Neural cell (in vitro differentiated cells): Measurements from ENCODE around the gene ESPNL. TPM values are rescaled to one million over a fixed set of nuclear protein-coding genes. Genes with fewer than 3 reads are reported as not detected.

Experiments used
- H2AFZ ChIP-seq: fragments of 200-600, 300-800 bp; sonication (generic), shearing (Covaris generic); 2 replicates; pipeline ENCODE4 v1.6.0; 2014; ENCODE audit warnings: low read depth, mild to moderate bottlenecking, antibody characterized with exemption, low read length, moderate library complexity
- H3F3A ChIP-seq: fragments of 200-600 bp; shearing (Covaris generic); 2 replicates; pipeline ENCODE4 v1.6.1; 2016; ENCODE audit warnings: mild to moderate bottlenecking, moderate library complexity, mixed read lengths, antibody characterized with exemption, low read length; ENCODE audit not compliant: insufficient read depth, poor library complexity, severe bottlenecking
- H3K27ac ChIP-seq: fragments of 200-600, 300-800 bp; sonication (generic), shearing (Covaris generic); 2 replicates; pipeline ENCODE4 v1.5.1; 2014; ENCODE audit warnings: mild to moderate bottlenecking, low read length, moderate library complexity
- H3K27me3 ChIP-seq: fragments of 300-800, 200-600 bp; sonication (generic), shearing (Covaris generic); 2 replicates; pipeline ENCODE4 v1.6.0; 2014; ENCODE audit warnings: mild to moderate bottlenecking, low read depth, low read length, moderate library complexity; ENCODE audit not compliant: insufficient read depth
- H3K36me3 ChIP-seq: fragments of 300-800, 200-600 bp; sonication (generic), shearing (Covaris generic); 2 replicates; pipeline ENCODE4 v1.5.1; 2014; ENCODE audit warnings: mild to moderate bottlenecking, antibody characterized with exemption, low read length, moderate library complexity; ENCODE audit not compliant: insufficient read depth
- H3K4me2 ChIP-seq: fragments of 300-800, 200-600 bp; sonication (generic), shearing (Covaris generic); 2 replicates; pipeline ENCODE4 v1.6.0; 2014; ENCODE audit warnings: mild to moderate bottlenecking, low read length
- H3K4me3 ChIP-seq: fragments of 300-800, 200-600 bp; sonication (generic), shearing (Covaris generic); 2 replicates; pipeline ENCODE4 v1.5.1; 2014; ENCODE audit warnings: mild to moderate bottlenecking, low read length, moderate library complexity
- H3K79me2 ChIP-seq: fragments of 200-600 bp; shearing (Covaris generic); replicated peaks from 2 replicates; pipeline ENCODE4 v1.6.0; 2014; ENCODE audit warnings: mild to moderate bottlenecking, low read length, moderate library complexity; ENCODE audit not compliant: insufficient read depth
- H3K9ac ChIP-seq: fragments of 300-800, 200-600 bp; sonication (generic), shearing (Covaris generic); 2 replicates; pipeline ENCODE4 v1.6.1; 2016; ENCODE audit warnings: mild to moderate bottlenecking, low read length, mixed read lengths
- H3K9me2 ChIP-seq: fragments of 200-600 bp; shearing (Covaris generic); 2 replicates; pipeline ENCODE4 v1.6.1; 2016; ENCODE audit warnings: mild to moderate bottlenecking, low read length, mixed read lengths; ENCODE audit not compliant: insufficient read depth
- H3K9me3 ChIP-seq: fragments of 200-600, 300-800 bp; sonication (generic), shearing (Covaris generic); 2 replicates; pipeline ENCODE4 v1.6.1; 2016; ENCODE audit warnings: mild to moderate bottlenecking, mixed run types, low read length, moderate library complexity, mixed read lengths
- H4K20me1 ChIP-seq: fragments of 200-600 bp; shearing (Covaris generic); 2 replicates; pipeline ENCODE4 v1.6.1; 2016; ENCODE audit warnings: mild to moderate bottlenecking, mixed run types; ENCODE audit not compliant: insufficient read depth
- CTCF ChIP-seq: fragments of 450-650 bp; IDR thresholded peaks from 2 replicates; pipeline ENCODE4 v1.5.1; 2014; ENCODE audit warnings: antibody characterized with exemption, mild to moderate bottlenecking, moderate library complexity; ENCODE audit not compliant: poor library complexity, severe bottlenecking
- EP300 ChIP-seq: fragments of 450-650 bp; conservative IDR thresholded peaks from 2 replicates; pipeline ENCODE4 v1.6.1; 2014; ENCODE audit warnings: antibody characterized with exemption, mild to moderate bottlenecking, moderate library complexity; ENCODE audit not compliant: poor library complexity, severe bottlenecking
- EZH2 ChIP-seq: fragments of 200-600, 300-800 bp; shearing (Covaris generic), sonication (generic); IDR thresholded peaks from 2 replicates; pipeline ENCODE4 v1.6.1; 2014; ENCODE audit warnings: antibody characterized with exemption, low read length, borderline replicate concordance, mild to moderate bottlenecking; ENCODE audit not compliant: insufficient read depth, poor library complexity, severe bottlenecking
- MXI1 ChIP-seq: fragments of 450-650 bp; conservative IDR thresholded peaks from 2 replicates; pipeline ENCODE4 v1.6.1; 2014; ENCODE audit warnings: antibody characterized with exemption, mild to moderate bottlenecking; ENCODE audit not compliant: poor library complexity, severe bottlenecking
- POLR2AphosphoS5 ChIP-seq: IDR thresholded peaks from 2 replicates; pipeline ENCODE4 v1.6.1; 2012
- RAD21 ChIP-seq: fragments of 450-650 bp; conservative IDR thresholded peaks from 2 replicates; pipeline ENCODE4 v1.6.1; 2014; ENCODE audit warnings: antibody characterized with exemption, mild to moderate bottlenecking, moderate library complexity
- REST ChIP-seq: IDR thresholded peaks from 2 replicates; pipeline ENCODE4 v1.6.1; 2012; ENCODE audit warnings: borderline replicate concordance
- SMC3 ChIP-seq: fragments of 450-650 bp; conservative IDR thresholded peaks from 2 replicates; pipeline ENCODE4 v1.6.1; 2014; ENCODE audit warnings: antibody characterized with exemption, mild to moderate bottlenecking, moderate library complexity; ENCODE audit not compliant: poor library complexity
- TAF1 ChIP-seq: IDR thresholded peaks from 2 replicates; pipeline ENCODE4 v1.6.1; 2012; ENCODE audit warnings: low read depth
- polyA plus RNA-seq: library from polyadenylated mRNA; depleted of rRNA; stranded (reverse); fragments of >200 nt; gene quantifications from 2 replicates; pipeline ENCODE4 v1.2.3, GENCODE V29; 2014

ESPNL gene
- polyA plus RNA-seq, 1 donor from 2014 or later: 0.69 TPM

- Histone ChIP-seq H3K9ac (no peak overlapping the region), H3F3A (no peaks in the 10 kb centered on the region), H3K27me3 (no peaks in the 10 kb centered on the region), H3K36me3 (no peaks in the 10 kb centered on the region), H4K20me1 (no peaks in the 10 kb centered on the region), H3K27ac (no peak overlapping the region), H3K9me2 (no peaks in the 10 kb centered on the region), H3K4me2 (no peak overlapping the region), H2AFZ (no peak overlapping the region), H3K9me3 (no peaks in the 10 kb centered on the region), H3K79me2 (peaks cover 2% of the 10 kb centered on the region), H3K4me3 (no peak overlapping the region)
- no peak for TF ChIP-seq RAD21
- TF ChIP-seq EP300: no peak
- TF ChIP-seq POLR2AphosphoS5: no peak
- no peak for TF ChIP-seq CTCF
- no peak for TF ChIP-seq SMC3
- no peak for TF ChIP-seq TAF1
- TF ChIP-seq REST: no peak
- TF ChIP-seq MXI1: no peak
- TF ChIP-seq EZH2: no peak
Observed at GRCh38 chr2:238080518-238080917, 19.6 kb upstream of the ESPNL start.

- Histone ChIP-seq H3F3A (no peaks in the 10 kb centered on the region), H3K27ac (no peak overlapping the region), H3K4me3 (no peak overlapping the region), H3K79me2 (peaks cover 2% of the 10 kb centered on the region), H2AFZ (no peak overlapping the region), H3K4me2 (no peak overlapping the region), H4K20me1 (no peaks in the 10 kb centered on the region), H3K9me2 (no peaks in the 10 kb centered on the region), H3K27me3 (no peaks in the 10 kb centered on the region), H3K9me3 (no peaks in the 10 kb centered on the region), H3K36me3 (no peaks in the 10 kb centered on the region), H3K9ac (no peak overlapping the region)
- TF ChIP-seq CTCF: no peak
- TF ChIP-seq POLR2AphosphoS5: no peak
- TF ChIP-seq MXI1: no peak
- TF ChIP-seq SMC3: no peak
- TF ChIP-seq RAD21: no peak
- TF ChIP-seq REST: no peak
- no peak for TF ChIP-seq EP300
- TF ChIP-seq EZH2: no peak
- TF ChIP-seq TAF1: no peak
Observed at GRCh38 chr2:238081150-238081549, 19.0 kb upstream of the ESPNL start.
